GM19438 (cell line): ENCODE results near the gene COL1A1.
A peak's percentile ranks its signal among the peaks of the same experiment; 100 is the strongest.

Experiments
- ATAC-seq: cut with Tn5 transposase; IDR thresholded peaks from one replicate; pipeline ENCODE4 v1.9.1; 2021; ENCODE audit warnings: low read depth; ENCODE audit not compliant: unreplicated experiment

Gene COL1A1

GRCh38 chr17:50145532-50146229 is 55.8 kb downstream of the COL1A1 start:
- no peak for ATAC-seq

GRCh38 chr17:50144845-50145531 is 56.4 kb downstream of the COL1A1 start:
- no peak for ATAC-seq

GRCh38 chr17:50144355-50144754 is 57.1 kb downstream of the COL1A1 start:
- ATAC-seq = no peak

- ATAC-seq = no peak
These were observed 57.8 kb downstream of the COL1A1 start for GRCh38 chr17:50143461-50144176.

GRCh38 chr17:50141745-50142110 is 59.7 kb downstream of the COL1A1 start:
- ATAC-seq = no peak

GRCh38 chr17:50141026-50141744 is 60.2 kb downstream of the COL1A1 start:
- no peak for ATAC-seq

GRCh38 chr17:50139950-50140885 is 61.2 kb downstream of the COL1A1 start:
- peak; percentile 58 for ATAC-seq

- ATAC-seq = no peak
These were observed 62.1 kb downstream of the COL1A1 start for GRCh38 chr17:50139185-50139783.

- ATAC-seq = no peak
These were observed 64.4 kb downstream of the COL1A1 start for GRCh38 chr17:50137042-50137441.

- ATAC-seq = no peak
These were observed 65.2 kb downstream of the COL1A1 start for GRCh38 chr17:50136096-50136687.

- ATAC-seq = no peak
These were observed 65.9 kb downstream of the COL1A1 start for GRCh38 chr17:50135316-50136095.

GRCh38 chr17:50134206-50135110 is 67.0 kb downstream of the COL1A1 start:
- no peak for ATAC-seq

- no peak for ATAC-seq
These were observed 67.7 kb downstream of the COL1A1 start for GRCh38 chr17:50133769-50134099.
